Measurements from ENCODE around the gene SIK3.
"Not testable (repeated sequence)": the region's sequence is repeated elsewhere in the genome, so short reads cannot be mapped to it uniquely, and the experiment has no call there.

SIK3 gene

DNA sequence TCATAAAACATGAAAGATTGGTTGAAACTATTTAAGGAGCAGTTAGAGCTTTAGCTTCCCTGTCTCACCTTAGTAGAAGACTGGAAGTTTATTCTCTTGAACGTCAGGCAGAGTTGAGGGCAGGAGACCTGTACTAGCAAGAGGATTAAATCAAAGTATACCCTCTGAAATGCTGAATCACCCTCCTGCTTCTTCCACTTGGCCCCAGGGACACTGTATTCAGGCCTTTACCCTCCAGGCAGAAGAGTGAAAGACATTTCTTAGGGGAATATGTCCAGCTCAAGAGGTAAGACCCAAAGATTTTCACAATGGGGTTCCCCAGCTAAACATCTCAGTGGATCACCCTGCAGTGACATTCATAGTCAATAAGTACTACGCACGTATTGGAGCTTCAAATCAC lies 287.0 kb downstream of the SIK3 start:
- DNase-seq, result no peak

DNA sequence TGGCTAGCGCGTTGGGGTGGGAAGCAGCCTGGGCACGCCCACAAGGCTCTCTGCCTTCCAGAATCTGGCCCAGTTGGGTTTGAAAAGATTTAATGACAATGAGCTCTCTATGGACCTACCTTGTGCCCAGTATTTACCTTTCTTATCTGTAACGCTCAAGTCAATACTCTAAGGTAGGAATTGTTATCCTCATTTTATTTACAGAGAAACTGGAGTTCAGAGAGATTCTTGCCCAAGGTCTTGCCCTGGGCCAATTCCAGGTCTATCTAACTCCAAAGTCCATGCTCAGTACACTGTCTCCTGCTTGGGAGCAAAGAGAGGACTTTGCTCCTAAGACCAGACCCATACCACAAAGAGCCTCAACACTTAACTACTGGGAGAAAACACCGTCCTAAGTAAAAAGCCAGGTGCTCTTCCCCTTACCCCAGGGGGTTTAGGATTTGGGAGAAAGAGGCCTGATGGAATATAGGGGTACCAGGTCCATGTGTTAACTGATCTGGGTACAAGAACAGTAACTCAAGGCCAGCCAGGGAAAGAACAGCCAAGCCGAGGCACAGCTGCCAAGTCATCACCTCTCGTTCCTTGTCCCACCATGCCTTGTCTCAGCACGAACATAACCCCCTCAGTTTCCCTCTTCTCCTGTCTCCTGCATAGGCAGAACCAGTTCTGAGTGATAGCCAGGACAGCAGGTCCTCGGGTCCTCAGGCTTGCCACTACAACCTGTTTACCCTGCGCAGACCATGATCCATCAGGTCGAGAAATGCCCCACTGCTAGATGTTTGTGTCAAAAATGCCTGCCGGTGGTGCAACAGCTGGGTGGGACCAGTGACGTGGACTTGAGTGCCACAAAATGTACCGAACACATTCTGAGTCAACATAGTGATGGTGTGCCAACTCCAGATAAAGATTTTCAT lies 289.7 kb downstream of the SIK3 start:
- no peak for DNase-seq

DNA sequence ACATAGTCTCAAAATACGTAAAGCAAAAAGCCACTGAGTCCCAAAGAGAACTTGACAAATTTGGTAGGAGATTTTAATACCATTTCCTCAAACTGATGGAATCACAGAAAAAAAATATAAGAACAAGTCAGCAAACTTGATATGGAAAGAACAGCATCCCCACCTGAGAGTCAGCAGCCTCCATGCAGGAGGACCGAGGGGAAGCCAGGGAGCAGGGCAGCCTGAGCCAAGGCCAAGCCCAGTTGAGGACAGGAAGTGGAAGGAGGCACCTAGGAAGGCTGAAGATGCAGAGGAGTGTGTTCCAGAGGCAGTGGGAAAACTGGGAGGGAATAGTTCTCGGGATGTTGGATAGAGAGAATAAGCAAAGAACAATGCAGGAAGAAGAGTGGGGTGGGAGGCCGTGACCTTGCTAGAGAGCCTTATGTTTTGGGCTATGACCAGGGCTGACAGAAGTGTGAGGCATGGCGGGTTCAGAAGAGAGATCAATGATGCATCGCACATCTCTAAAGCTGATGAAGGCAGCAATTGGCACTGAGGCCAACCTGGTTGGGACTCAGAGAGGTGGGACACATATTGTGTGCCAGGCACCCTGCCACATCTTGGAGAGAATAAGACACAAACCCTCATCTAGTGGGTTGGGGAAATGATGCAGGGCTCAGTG lies 290.5 kb downstream of the SIK3 start:
- DNase-seq, result no peak

DNA sequence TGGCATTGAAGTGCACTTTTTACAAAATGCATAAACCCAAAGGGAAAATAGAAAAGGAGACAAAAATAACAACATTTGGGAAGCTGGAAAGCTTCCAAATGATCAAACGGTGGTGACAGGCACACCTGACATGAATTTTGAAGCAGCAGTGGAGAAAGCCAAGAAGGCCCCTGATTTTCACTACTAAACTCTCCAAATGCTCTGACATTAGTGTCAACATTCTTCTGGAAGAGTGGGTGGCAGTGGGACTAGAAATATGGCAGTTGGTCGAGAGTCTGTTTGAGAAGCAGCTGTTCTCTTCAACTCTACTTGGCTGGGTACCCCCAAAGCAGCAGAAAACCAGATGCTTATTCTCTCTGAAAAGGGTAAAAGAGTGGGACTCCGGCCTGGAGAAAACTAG lies 294.2 kb downstream of the SIK3 start:
- DNase-seq, result no peak

DNA sequence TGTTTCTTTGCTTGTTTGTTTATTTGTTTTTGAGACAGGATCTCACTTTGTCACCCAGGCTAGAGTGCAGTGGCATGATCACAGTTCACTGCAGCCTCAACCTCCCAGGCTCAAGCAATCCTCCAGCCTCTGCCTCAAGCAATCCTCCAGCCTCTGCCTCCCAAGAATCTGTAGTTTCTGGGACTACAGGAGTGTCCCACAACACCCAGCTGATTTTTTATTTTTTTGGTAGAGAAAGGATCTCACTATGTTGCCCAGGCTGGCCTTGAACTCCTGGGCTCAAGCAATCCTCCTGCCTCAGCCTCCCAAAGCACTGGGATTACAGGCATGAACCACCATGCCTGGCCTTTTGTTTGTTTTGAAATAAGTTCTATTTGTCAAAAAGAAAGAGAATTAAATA lies 296.6 kb downstream of the SIK3 start:
- not testable (repeated sequence) for DNase-seq

DNA sequence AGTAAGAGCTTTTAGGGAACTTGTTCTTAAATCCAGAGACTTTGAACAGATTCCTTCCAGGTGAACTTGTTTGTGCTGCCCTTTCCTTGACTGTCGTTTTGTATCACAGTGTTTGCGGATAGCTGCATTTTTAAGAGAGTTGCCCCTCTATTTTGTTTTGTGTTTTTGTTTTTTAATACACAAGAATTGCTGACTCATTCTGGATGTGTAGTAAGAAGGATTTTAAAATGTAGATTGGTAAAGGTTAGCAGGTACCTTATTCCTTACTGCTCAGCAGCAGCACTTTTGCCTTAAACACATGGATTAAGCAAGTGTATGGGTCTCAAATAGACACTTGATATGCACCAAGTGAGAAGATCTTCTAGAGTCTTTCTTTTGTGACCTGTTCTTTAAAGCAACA lies 297.6 kb downstream of the SIK3 start:
- DNase-seq, result no peak

DNA sequence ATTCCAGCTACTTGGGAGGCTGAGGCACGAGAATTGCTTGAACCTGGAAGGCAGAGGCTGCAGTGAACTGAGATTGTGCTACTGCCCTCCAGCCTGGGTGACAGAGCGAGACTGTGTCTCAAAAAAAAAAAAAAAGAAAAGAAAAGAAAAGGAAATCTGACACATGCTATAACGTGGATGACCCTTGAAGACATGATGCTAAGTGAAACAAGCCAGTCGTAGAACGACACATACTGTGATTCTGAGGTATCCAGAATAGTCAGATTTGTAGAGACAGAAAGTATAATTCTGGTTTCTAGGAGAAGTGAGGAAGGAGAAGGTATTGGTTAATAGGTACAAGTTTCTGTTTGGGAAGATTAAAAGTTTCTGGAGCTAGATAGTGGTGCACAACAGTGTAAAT lies 299.9 kb downstream of the SIK3 start:
- no peak for DNase-seq

DNA sequence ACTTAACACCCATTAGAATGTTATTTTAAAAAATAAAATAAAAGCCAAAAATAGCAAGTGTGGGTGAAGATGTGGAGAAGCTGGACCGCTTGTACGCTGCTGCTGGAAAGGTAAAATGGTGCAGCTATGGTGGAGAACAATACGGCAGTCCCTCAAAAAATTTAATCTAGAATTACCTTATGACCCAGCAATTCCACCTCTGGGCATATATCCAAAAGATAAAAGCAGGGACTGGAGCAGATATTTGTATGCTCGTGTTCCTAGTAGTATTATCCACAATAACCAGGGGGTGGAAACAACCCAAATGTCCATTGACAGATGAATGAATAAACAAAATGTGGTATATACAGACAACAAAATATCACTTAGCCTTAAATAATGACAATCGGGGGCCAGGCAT lies 300.4 kb downstream of the SIK3 start:
- DNase-seq, result no peak

DNA sequence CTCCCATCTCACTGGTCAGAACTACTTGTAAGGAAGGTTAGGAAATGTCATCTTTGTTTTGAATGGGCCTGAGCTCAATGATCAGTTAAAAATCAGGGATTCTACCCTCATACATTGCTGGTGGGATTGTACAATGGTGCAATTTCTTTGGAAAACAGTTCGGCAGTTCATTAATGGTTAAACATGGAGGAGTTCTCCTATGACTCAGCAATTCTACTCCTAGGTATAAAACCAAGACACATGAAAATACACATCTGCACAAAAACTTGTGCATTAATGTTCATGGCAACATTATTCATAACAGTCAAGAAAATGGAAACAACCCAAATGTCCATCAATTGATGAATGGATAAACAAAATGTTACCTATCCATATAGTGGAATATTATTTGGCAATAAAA lies 301.7 kb downstream of the SIK3 start:
- DNase-seq, result no peak

DNA sequence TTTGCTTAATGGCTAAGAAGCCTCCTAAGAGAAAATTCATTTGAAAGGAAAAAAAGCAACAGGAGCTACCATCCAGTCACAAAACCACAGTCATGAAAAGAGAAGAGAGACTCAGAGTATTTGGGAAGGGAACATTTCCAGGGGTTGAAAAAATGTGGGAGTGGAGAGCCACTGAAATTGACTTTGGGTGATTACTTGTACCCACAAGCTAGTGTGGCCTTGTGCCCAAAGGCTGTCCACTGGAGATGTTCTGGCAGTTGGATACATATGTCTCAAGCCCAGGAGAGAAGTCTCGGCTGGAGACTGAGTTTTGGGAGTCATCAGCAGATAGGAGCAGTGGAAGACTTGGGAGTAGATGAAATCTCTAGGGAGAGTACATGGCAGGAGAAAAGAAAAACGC lies 303.4 kb downstream of the SIK3 start:
- no peak for DNase-seq

DNA sequence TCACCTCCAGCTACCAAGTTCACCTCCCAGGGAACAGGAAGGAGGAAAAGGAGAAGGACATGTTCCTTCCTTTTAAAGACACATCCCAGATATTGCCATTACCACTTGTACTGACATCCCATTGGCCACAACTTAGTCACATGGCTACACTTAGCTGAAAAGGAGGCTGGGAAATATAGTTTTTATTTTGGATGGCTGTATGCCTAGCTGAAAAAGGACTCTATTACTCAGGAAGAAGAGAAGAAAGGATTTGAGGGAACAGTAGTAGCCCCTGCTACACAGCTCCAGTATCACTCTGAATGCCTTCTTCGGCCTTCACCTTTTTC lies 304.5 kb downstream of the SIK3 start:
- DNase-seq, result no peak
